H9 (cell line): ENCODE measurements around the gene OPTC. TPM values are rescaled to one million over a fixed set of nuclear protein-coding genes. Genes with fewer than 3 reads are reported as not detected.

Experiments used
- DNase-seq: peaks from one replicate; pipeline ENCODE4 v3.0.0-alpha.2; 2017
- H2AFZ ChIP-seq: one replicate; pipeline ENCODE4 v1.6.1; 2013; ENCODE audit warnings: mild to moderate bottlenecking, low read length, control low read depth, moderate library complexity
- H2AK5ac ChIP-seq: 2 replicates; pipeline ENCODE4 v1.6.1; 2013; ENCODE audit warnings: low read length, control low read depth, mixed read lengths; ENCODE audit not compliant: insufficient read length
- H2BK120ac ChIP-seq: one replicate; pipeline ENCODE4 v1.6.1; 2013; ENCODE audit warnings: low read depth, mild to moderate bottlenecking, low read length, control low read depth, inconsistent platforms; ENCODE audit not compliant: poor library complexity, severe bottlenecking
- H2BK12ac ChIP-seq: 2 replicates; pipeline ENCODE4 v1.6.1; 2013; ENCODE audit warnings: low read length, control low read depth, mixed read lengths, low read depth; ENCODE audit not compliant: insufficient read length
- H2BK15ac ChIP-seq: 2 replicates; pipeline ENCODE4 v1.6.1; 2013; ENCODE audit warnings: low read depth, low read length, control low read depth
- H2BK20ac ChIP-seq: one replicate; pipeline ENCODE4 v1.6.1; 2013; ENCODE audit warnings: low read depth, mild to moderate bottlenecking, low read length, control low read depth, inconsistent platforms; ENCODE audit not compliant: poor library complexity, severe bottlenecking
- H2BK5ac ChIP-seq: 2 replicates; pipeline ENCODE4 v1.6.1; 2013; ENCODE audit warnings: low read length, control low read depth, mixed read lengths; ENCODE audit not compliant: insufficient read length
- H3K14ac ChIP-seq: 2 replicates; pipeline ENCODE4 v1.6.1; 2013; ENCODE audit warnings: low read length, control low read depth; ENCODE audit not compliant: insufficient read depth
- H3K18ac ChIP-seq: 2 replicates; pipeline ENCODE4 v1.6.1; 2013; ENCODE audit warnings: low read depth, mild to moderate bottlenecking, mixed read lengths, low read length, control low read depth; ENCODE audit not compliant: insufficient read length
- H3K23ac ChIP-seq: 2 replicates; pipeline ENCODE4 v1.6.1; 2013; ENCODE audit warnings: low read length, control low read depth, mixed read lengths, low read depth; ENCODE audit not compliant: insufficient read length
- H3K23me2 ChIP-seq: 2 replicates; pipeline ENCODE4 v1.6.1; 2013; ENCODE audit warnings: low read depth, mild to moderate bottlenecking, mixed read lengths, low read length, control low read depth; ENCODE audit not compliant: insufficient read length, poor library complexity, severe bottlenecking
- H3K27ac ChIP-seq: 2 replicates; pipeline ENCODE4 v1.5.1; 2013; ENCODE audit warnings: low read length, control low read depth, mixed read lengths, low read depth; ENCODE audit not compliant: insufficient read length
- H3K27me3 ChIP-seq: 2 replicates; pipeline ENCODE4 v1.6.1; 2013; ENCODE audit warnings: low read length, control low read depth, inconsistent platforms; ENCODE audit not compliant: insufficient read depth
- H3K4ac ChIP-seq: 2 replicates; pipeline ENCODE4 v1.6.1; 2013; ENCODE audit warnings: low read depth, mild to moderate bottlenecking, control low read depth, inconsistent platforms, low read length, moderate library complexity
- H3K4me1 ChIP-seq: 2 replicates; pipeline ENCODE4 v1.6.1; 2013; ENCODE audit warnings: low read length, control low read depth, inconsistent platforms; ENCODE audit not compliant: insufficient read depth
- H3K4me2 ChIP-seq: 2 replicates; pipeline ENCODE4 v1.6.1; 2013; ENCODE audit warnings: low read length, control low read depth, mixed read lengths; ENCODE audit not compliant: insufficient read length, insufficient read depth
- H3K56ac ChIP-seq: 2 replicates; pipeline ENCODE4 v1.6.1; 2013; ENCODE audit warnings: low read depth, mild to moderate bottlenecking, mixed read lengths, low read length, control low read depth; ENCODE audit not compliant: insufficient read length
- H3K79me1 ChIP-seq: 2 replicates; pipeline ENCODE4 v1.6.1; 2013; ENCODE audit warnings: low read depth, mild to moderate bottlenecking, moderate library complexity, low read length, control low read depth, inconsistent platforms; ENCODE audit not compliant: insufficient read depth, poor library complexity, severe bottlenecking
- H3K79me2 ChIP-seq: 2 replicates; pipeline ENCODE4 v1.6.1; 2013; ENCODE audit warnings: low read length, control low read depth, inconsistent platforms; ENCODE audit not compliant: insufficient read depth
- H3K9ac ChIP-seq: 2 replicates; pipeline ENCODE4 v1.6.1; 2013; ENCODE audit warnings: low read length, control low read depth, mixed read lengths; ENCODE audit not compliant: insufficient read length; ENCODE audit errors: extremely low read depth
- H3K9me3 ChIP-seq: one replicate; pipeline ENCODE4 v1.6.1; 2013; ENCODE audit warnings: low read depth, low read length, inconsistent platforms; ENCODE audit not compliant: control insufficient read depth
- H3T11ph ChIP-seq: one replicate; pipeline ENCODE4 v1.6.1; 2013; ENCODE audit warnings: mild to moderate bottlenecking, low read length, control low read depth, inconsistent platforms
- H4K20me1 ChIP-seq: one replicate; pipeline ENCODE4 v1.6.1; 2013; ENCODE audit not compliant: control insufficient read depth, insufficient read length, insufficient read depth
- H4K5ac ChIP-seq: 2 replicates; pipeline ENCODE4 v1.6.1; 2013; ENCODE audit warnings: low read depth, mild to moderate bottlenecking, mixed read lengths, low read length, control low read depth; ENCODE audit not compliant: insufficient read length
- H4K8ac ChIP-seq: replicated peaks from 2 replicates; pipeline ENCODE4 v1.6.1; 2013; ENCODE audit warnings: low read length, control low read depth, mixed read lengths, low read depth; ENCODE audit not compliant: insufficient read length
- H4K91ac ChIP-seq: 2 replicates; pipeline ENCODE4 v1.6.1; 2013; ENCODE audit warnings: low read depth, mild to moderate bottlenecking, moderate library complexity, mixed read lengths, low read length, control low read depth; ENCODE audit not compliant: insufficient read length
- H3K27ac Mint-ChIP-seq, 3 experiments: 2 replicates in 2 of 3; 3 replicates in 1 of 3; pipeline ENCODE4 v1.8.0; 2020 to 2021; ENCODE audit warnings: mixed read lengths in 3 of 3, mild to moderate bottlenecking in 1 of 3, moderate library complexity in 1 of 3
- H3K27me3 Mint-ChIP-seq: 2 replicates; pipeline ENCODE4 v1.8.0; 2021; ENCODE audit warnings: low read depth, mild to moderate bottlenecking, moderate library complexity, mixed read lengths
- H3K36me3 Mint-ChIP-seq, 3 experiments: 2 replicates in 2 of 3; 3 replicates in 1 of 3; pipeline ENCODE4 v1.8.0; 2020 to 2021; ENCODE audit warnings: low read depth in 3 of 3, mixed read lengths in 3 of 3; ENCODE audit not compliant: insufficient read depth in 1 of 3
- H3K4me1 Mint-ChIP-seq, 2 experiments: 2 replicates each; pipeline ENCODE4 v1.8.0; 2020; ENCODE audit warnings: mixed read lengths in 2 of 2
- H3K4me3 Mint-ChIP-seq, 2 experiments: 2 replicates in 1 of 2; 3 replicates in 1 of 2; pipeline ENCODE4 v1.8.0; 2020 to 2021; ENCODE audit warnings: mild to moderate bottlenecking in 2 of 2, mixed read lengths in 2 of 2, moderate library complexity in 1 of 2
- H3K9me3 Mint-ChIP-seq, 2 experiments: 2 replicates in 1 of 2; 3 replicates in 1 of 2; pipeline ENCODE4 v1.8.0; 2020; ENCODE audit warnings: mild to moderate bottlenecking in 2 of 2, mixed read lengths in 2 of 2, moderate library complexity in 1 of 2
- CTCF ChIP-seq: fragments of 200-600 bp; sonication (generic); conservative IDR thresholded peaks from 3 replicates; pipeline ENCODE4 v1.8.0; 2021; ENCODE audit warnings: antibody characterized with exemption, mild to moderate bottlenecking
- WGBS: extraction: QIAGEN DNeasy Blood & Tissue Kit; methylation state at CpG from one replicate; pipeline ENCODE4 v1.1.7; 2013; ENCODE audit warnings: missing lambda C conversion rate, low lambda C conversion rate, mixed read lengths; ENCODE audit not compliant: insufficient read length; ENCODE audit errors: extremely low coverage; 5-methylcytosine and 5-hydroxymethylcytosine counted together
- total RNA-seq: library from RNA; stranded (reverse); gene quantifications from 2 replicates; pipeline ENCODE4 v1.2.1, GENCODE V29; 2021

OPTC gene
- total RNA-seq, 1 experiment from 2014 or later = 1.1 TPM

GRCh38 chr1:203526130-203526529, 32.2 kb downstream of the OPTC start:
- Mint-ChIP-seq H3K27ac (peak overlapping the region in 1 of 3 experiments; percentile 6; a peak in 1 of 7 replicates), H3K4me3 (no peak overlapping the region), H3K9me3 (no peaks in the 10 kb centered on the region), H3K36me3 (no peaks in the 10 kb centered on the region), H3K4me1 (peaks cover 48 to 56% of the 10 kb centered on the region in 2 experiments), H3K27me3 (peaks cover 19% of the 10 kb centered on the region)
- Histone ChIP-seq H4K91ac (no peak overlapping the region), H3K4me1 (peaks cover 10% of the 10 kb centered on the region; the same call in 1 of the 2 replicates), H3K56ac (no peak overlapping the region), H3K4me2 (no peak overlapping the region), H2BK120ac (no peak overlapping the region), H3K27me3 (peaks cover 4% of the 10 kb centered on the region; the same call in 1 of the 2 replicates), H2BK15ac (no peak overlapping the region), H3K4ac (no peak overlapping the region), H3T11ph (no peak overlapping the region), H4K20me1 (no peaks in the 10 kb centered on the region), H3K23me2 (no peaks in the 10 kb centered on the region), H3K79me2 (no peaks in the 10 kb centered on the region), H2BK5ac (no peak overlapping the region), H4K5ac (no peak overlapping the region), H2BK12ac (no peak overlapping the region), H3K9me3 (no peaks in the 10 kb centered on the region), H3K9ac (no peak overlapping the region), H3K23ac (no peak overlapping the region), H2BK20ac (no peak overlapping the region), H2AFZ (no peak overlapping the region), H3K79me1 (no peaks in the 10 kb centered on the region), H3K14ac (no peak overlapping the region), H3K18ac (no peak overlapping the region), H2AK5ac (no peak overlapping the region), H4K8ac (no peak overlapping the region), H3K27ac (no peak overlapping the region)
- no CpG with 5 or more reads among the region's 5 CpGs for WGBS
- no peak for DNase-seq
- TF ChIP-seq CTCF = no peak
